MCF 10A (cell line): ENCODE results near the gene EMILIN2. TPM values are rescaled to one million over a fixed set of nuclear protein-coding genes. Genes with fewer than 3 reads are reported as not detected.

Source experiments
- BruUV-seq: library from RNA; stranded (reverse); fragments of 400-500 nt; replicated peaks from 2 replicates; lab custom pipeline; 2021; lab: Mats Ljungman, UMichigan
- CTCF ChIA-PET: fragments of 300-600 bp; sonication (Branson Sonifier 250); formaldehyde crosslinking; extraction: SDS; loops from one replicate; lab custom pipeline; 2021; ENCODE audit warnings: antibody characterized with exemption, inconsistent platforms; lab: Yijun Ruan, JAX
- POLR2A ChIA-PET: fragments of 300-600, 350-650 bp; sonication (Branson Sonifier 250); formaldehyde crosslinking; extraction: SDS; loops from one replicate; lab custom pipeline; 2020; ENCODE audit warnings: antibody characterized with exemption, inconsistent platforms; lab: Yijun Ruan, JAX
- DNase-seq: peaks from one replicate; pipeline ENCODE4 v3.0.0-alpha.2; 2018; ENCODE audit not compliant: unreplicated experiment
- H3K27ac Mint-ChIP-seq: one replicate; pipeline ENCODE4 v1.8.0; 2022; ENCODE audit warnings: mild to moderate bottlenecking, low read depth, mixed read lengths; ENCODE audit not compliant: unreplicated experiment
- H3K27me3 Mint-ChIP-seq: one replicate; pipeline ENCODE4 v1.8.0; 2022; ENCODE audit warnings: mixed read lengths; ENCODE audit not compliant: insufficient read depth, unreplicated experiment
- H3K36me3 Mint-ChIP-seq: one replicate; pipeline ENCODE4 v1.8.0; 2022; ENCODE audit warnings: mild to moderate bottlenecking, moderate library complexity, mixed read lengths; ENCODE audit not compliant: insufficient read depth, unreplicated experiment
- H3K4me1 Mint-ChIP-seq: one replicate; pipeline ENCODE4 v1.8.0; 2022; ENCODE audit warnings: mixed read lengths; ENCODE audit not compliant: insufficient read depth, unreplicated experiment
- H3K4me3 Mint-ChIP-seq: one replicate; pipeline ENCODE4 v1.8.0; 2022; ENCODE audit warnings: mild to moderate bottlenecking, moderate library complexity, mixed read lengths; ENCODE audit not compliant: unreplicated experiment
- H3K9me3 Mint-ChIP-seq: one replicate; pipeline ENCODE4 v1.8.0; 2022; ENCODE audit warnings: mixed read lengths; ENCODE audit not compliant: unreplicated experiment
- intact Hi-C: fragments of 100-400 bp; cut with micrococcal nuclease; formaldehyde crosslinking; loops from 2 replicates; pipeline ENCODE4 v1.14.1; 2022
- total RNA-seq: library from RNA; stranded (reverse); gene quantifications from 2 replicates; pipeline ENCODE4 v1.2.3, GENCODE V29; 2022
- TF ChIP-seq, protein P1 (sequence below): fragments of 200-600 bp; IDR thresholded peaks from one replicate; pipeline ENCODE4 v1.8.0; 2022; ENCODE audit warnings: antibody characterized with exemption, mild to moderate bottlenecking; ENCODE audit not compliant: unreplicated experiment

The EMILIN2 gene
- total RNA-seq, 1 experiment from 2014 or later, result not detected

DNA sequence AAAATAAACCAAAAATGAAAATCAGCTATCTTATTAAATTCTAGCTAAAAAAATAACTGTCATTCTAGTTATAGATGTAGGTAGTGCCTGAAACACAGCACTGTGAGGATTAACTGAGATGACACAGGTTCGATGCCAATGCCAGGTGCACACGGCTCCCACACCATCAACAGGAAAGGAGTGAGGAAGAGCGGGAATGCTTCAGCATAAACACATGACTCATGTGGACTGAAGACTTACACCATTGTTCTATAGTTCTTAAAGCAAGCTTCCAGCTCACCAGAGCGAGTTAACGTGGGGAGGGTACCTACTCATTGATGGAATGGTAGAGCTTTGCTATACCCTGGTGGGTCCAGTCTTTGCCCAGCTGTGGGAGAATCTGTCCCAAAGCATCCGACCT, 76.7 kb downstream of the EMILIN2 start:
- intact Hi-C loops, result no loop called here

DNA sequence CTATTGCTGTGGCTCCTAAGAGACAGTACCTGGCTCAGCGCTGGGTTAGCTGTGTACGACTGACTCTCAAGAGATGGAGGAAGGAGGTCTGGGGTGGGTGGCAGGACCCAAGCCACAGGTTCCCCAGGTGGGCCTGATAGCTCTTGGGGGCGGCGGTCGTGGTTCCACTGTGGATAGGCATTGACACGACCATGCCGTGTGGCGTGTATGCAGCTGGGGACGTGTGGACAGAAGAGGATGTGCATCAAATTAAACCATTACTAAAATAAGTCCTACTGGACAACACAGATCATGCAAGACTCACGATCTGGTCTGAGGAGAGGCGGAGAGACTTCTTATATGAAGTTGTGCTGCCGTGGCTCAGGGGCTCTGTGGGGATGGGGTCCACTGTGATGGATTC, 78.1 kb downstream of the EMILIN2 start:
- H3K9me3 Mint-ChIP-seq, result no peaks in the 10 kb centered on the region
- peaks cover 65% of the 10 kb centered on the region for H3K36me3 Mint-ChIP-seq
- no peaks in the 10 kb centered on the region for H3K27me3 Mint-ChIP-seq
- TF ChIP-seq, protein P1, sequence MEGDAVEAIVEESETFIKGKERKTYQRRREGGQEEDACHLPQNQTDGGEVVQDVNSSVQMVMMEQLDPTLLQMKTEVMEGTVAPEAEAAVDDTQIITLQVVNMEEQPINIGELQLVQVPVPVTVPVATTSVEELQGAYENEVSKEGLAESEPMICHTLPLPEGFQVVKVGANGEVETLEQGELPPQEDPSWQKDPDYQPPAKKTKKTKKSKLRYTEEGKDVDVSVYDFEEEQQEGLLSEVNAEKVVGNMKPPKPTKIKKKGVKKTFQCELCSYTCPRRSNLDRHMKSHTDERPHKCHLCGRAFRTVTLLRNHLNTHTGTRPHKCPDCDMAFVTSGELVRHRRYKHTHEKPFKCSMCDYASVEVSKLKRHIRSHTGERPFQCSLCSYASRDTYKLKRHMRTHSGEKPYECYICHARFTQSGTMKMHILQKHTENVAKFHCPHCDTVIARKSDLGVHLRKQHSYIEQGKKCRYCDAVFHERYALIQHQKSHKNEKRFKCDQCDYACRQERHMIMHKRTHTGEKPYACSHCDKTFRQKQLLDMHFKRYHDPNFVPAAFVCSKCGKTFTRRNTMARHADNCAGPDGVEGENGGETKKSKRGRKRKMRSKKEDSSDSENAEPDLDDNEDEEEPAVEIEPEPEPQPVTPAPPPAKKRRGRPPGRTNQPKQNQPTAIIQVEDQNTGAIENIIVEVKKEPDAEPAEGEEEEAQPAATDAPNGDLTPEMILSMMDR, result no peak
- ChIA-PET CTCF (interaction anchor here (0.6 to 1.8 kb wide), 5 partner anchors 8 to 321 kb away, joined by 3 to 5 read pairs (median 3); no protein-coding TSS in a partner anchor), POLR2A (no interaction called here)
- intact Hi-C loops, result no loop called here
- no peak overlapping the region for H3K4me3 Mint-ChIP-seq
- BruUV-seq, result no TSS peak
- H3K4me1 Mint-ChIP-seq, result no peaks in the 10 kb centered on the region
- DNase-seq, result no peak
- no peak overlapping the region for H3K27ac Mint-ChIP-seq

More for the DNA sequence above, 76.7 kb downstream of the EMILIN2 start:
- TF ChIP-seq, protein P1, result no peak
- ChIA-PET POLR2A (no interaction called here), CTCF (interaction anchor here (0.6 to 1.5 kb wide), 4 partner anchors 8 to 322 kb away, joined by 3 to 8 read pairs (median 4); no protein-coding TSS in a partner anchor)
- no peak for DNase-seq
- H3K9me3 Mint-ChIP-seq, result no peaks in the 10 kb centered on the region
- H3K27ac Mint-ChIP-seq, result no peak overlapping the region
- BruUV-seq, result no TSS peak
- peaks cover 55% of the 10 kb centered on the region for H3K36me3 Mint-ChIP-seq
- H3K4me3 Mint-ChIP-seq, result no peak overlapping the region
- no peaks in the 10 kb centered on the region for H3K4me1 Mint-ChIP-seq
- H3K27me3 Mint-ChIP-seq, result no peaks in the 10 kb centered on the region

DNA sequence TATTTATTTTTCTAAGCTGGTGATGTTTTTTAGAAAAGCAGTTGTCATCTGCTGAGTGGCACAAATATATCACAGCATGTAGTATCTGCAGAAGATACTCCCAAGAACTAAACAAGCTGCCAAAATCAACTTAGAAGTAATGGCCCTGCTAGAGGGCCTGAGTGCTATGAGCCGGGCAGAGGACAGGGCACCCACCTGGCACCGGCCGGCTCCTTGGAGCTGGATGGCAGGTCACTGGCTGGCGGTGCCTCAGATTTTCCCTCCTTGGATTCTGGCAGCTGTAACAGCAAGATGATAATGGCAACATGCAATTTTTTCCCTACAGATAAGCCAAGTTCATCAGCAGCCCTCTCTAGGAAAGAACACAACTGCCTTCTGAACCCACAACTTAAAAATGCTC, 79.7 kb downstream of the EMILIN2 start:
- CTCF ChIA-PET, result interaction anchor here (1.2 kb wide), 1 partner anchor 319 kb away, joined by 5 read pairs; no protein-coding TSS in a partner anchor
- peaks cover 65% of the 10 kb centered on the region for H3K36me3 Mint-ChIP-seq
- POLR2A ChIA-PET, result interaction anchor here (1.1 kb wide), 1 partner anchor 321 kb away, joined by 7 read pairs; no protein-coding TSS in a partner anchor
- TF ChIP-seq, protein P1, result no peak
- no peaks in the 10 kb centered on the region for H3K27me3 Mint-ChIP-seq
- no peak overlapping the region for H3K4me3 Mint-ChIP-seq
- no peak for DNase-seq
- no peaks in the 10 kb centered on the region for H3K4me1 Mint-ChIP-seq
- no TSS peak for BruUV-seq
- H3K27ac Mint-ChIP-seq, result no peak overlapping the region
- H3K9me3 Mint-ChIP-seq, result no peaks in the 10 kb centered on the region
- intact Hi-C loops, result no loop called here

DNA sequence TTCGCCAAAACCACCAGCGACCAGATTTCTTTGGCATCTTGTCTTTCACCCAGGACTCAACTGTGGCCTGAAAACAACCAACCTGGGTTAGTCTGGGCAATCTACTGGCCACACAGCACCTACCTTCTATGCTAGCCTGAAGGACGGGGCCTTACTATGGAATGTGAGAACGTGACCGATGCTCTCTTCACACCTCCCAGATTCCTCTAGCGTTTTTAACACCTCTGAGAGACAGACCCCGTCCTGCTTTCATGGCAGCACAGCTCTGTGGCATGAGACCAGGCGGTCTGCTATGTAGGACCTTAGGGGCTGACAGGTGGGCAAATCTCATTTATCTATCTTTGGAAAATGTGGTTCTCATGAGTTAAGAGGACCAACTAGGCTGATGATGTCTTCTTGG, 80.9 kb downstream of the EMILIN2 start:
- ChIA-PET POLR2A (interaction anchor here (3.9 kb wide), 1 partner anchor 319 kb away, joined by 16 read pairs; the partner anchor contains the start of gene MYL12A), CTCF (interaction anchor here (0.6 to 7.9 kb wide), 7 partner anchors 11 to 655 kb away, joined by 3 to 103 read pairs (median 4); partner anchors contain the start of gene MYL12A)
- no peaks in the 10 kb centered on the region for H3K27me3 Mint-ChIP-seq
- no peaks in the 10 kb centered on the region for H3K9me3 Mint-ChIP-seq
- H3K27ac Mint-ChIP-seq, result no peak overlapping the region
- H3K36me3 Mint-ChIP-seq, result peaks cover 55% of the 10 kb centered on the region
- TF ChIP-seq, protein P1, result no peak
- intact Hi-C loops, result no loop called here
- no peaks in the 10 kb centered on the region for H3K4me1 Mint-ChIP-seq
- no peak for DNase-seq
- no TSS peak for BruUV-seq
- H3K4me3 Mint-ChIP-seq, result no peak overlapping the region
